ENCODE data around the gene DNAJC12.
A peak's percentile ranks its signal among the peaks of the same experiment; 100 is the strongest.
"Not testable (repeated sequence)": the region's sequence is repeated elsewhere in the genome, so short reads cannot be mapped to it uniquely, and the experiment has no call there.

Gene DNAJC12

DNA sequence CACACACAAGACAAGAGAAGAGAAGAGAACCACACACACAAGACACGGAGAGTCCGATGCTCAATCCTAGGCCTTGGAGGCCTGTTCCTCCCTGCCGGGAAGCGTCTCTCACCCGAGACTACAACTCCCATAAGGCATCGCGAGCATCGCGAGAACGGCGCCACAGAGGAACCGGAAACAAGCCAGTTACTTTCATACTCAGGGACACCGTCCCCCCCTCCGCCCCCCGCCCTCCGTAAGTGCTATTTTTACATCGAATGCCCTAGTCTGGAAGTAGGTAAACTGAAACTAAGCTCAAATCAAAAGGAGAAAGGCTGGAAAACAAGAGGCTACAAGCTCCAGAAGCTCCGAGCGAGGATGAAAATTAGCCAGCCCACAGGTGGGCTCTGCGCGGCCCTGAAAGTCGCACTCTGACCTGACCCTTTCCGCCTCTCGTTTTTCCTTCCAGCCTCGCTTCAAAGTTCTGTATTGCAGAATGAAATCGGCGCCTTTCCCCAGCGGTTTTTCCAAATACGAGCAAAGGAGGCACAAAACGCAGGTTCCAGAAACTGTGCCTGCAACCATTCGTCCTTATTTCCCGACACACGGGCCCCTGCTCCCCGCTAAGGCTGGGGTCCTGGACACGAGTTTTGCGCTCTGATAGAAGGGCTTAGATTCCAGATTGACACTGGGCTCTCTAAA, 11.5 kb upstream of the DNAJC12 start:
- peak; percentile 96 for DNase-seq
- in situ Hi-C loops (cut with HindIII; ENCODE audit: low pct_ligation_motif_present, low pct_unique_long_range_greater_than_20kb, low sequenced_read_pairs): no loop called here

DNA sequence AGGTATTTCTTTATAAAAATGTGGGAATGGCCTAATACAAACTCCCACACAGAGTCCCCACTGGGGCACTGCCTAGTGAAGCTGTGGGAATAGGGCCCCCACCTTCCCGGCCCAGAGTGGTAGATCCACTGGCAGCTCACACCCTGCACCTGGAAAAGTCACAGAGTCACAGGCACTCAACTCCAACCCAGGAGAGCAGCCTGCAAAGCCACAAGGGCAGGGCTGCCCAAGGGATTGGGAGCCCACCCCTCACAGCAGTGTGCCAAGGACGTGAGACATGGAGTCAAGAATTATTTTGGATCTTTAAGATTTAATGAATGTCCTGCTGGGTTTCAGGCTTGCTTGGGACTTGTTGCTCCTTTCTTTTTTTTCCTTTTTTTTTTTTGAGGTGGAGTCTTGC, 5.3 kb upstream of the DNAJC12 start:
- in situ Hi-C loops (cut with HindIII; ENCODE audit: low pct_ligation_motif_present, low pct_unique_long_range_greater_than_20kb, low sequenced_read_pairs): no loop called here
- DNase-seq: no peak

DNA sequence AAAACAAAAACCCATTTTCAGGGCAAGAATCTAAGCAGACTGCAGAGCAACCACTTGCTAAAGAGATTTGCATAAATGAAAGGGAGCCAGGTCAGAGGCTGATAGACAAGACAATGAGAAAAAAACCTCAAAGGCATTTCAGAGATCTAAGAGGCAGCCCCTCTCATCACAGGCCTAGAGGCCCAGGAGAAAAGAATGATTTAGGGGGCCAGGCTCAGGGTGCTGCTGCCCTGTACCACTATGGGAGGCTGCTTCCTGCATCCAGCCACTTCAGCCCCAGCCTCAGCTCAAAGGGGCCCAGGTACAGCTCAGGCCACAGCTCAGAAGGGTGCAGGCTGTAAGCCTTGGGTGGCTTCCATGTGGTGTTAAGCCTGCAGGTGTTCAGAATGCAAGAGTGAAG, 3.7 kb upstream of the DNAJC12 start:
- no peak for DNase-seq
- in situ Hi-C loops (cut with HindIII; ENCODE audit: low pct_ligation_motif_present, low pct_unique_long_range_greater_than_20kb, low sequenced_read_pairs): no loop called here

DNA sequence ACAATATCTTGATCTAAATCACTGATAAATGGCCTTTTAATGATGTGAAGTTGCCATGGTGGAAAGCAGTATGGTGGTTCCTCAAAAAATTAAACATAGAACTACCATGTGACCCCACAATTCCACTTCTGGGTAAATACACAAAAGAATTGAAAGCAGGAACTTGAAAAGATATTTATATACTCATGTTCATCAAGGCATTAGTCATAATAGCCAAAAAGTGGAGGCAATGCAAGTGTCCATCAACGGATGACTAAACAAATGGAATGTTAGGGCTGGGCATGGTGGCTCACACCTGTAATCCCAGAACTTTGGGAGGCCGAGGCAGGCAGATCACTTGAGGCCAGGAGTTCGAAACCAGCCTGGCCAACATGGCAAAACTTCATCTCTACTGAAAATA, 2.0 kb upstream of the DNAJC12 start:
- in situ Hi-C loops (cut with HindIII; ENCODE audit: low pct_ligation_motif_present, low pct_unique_long_range_greater_than_20kb, low sequenced_read_pairs): no loop called here
- no peak for DNase-seq

DNA sequence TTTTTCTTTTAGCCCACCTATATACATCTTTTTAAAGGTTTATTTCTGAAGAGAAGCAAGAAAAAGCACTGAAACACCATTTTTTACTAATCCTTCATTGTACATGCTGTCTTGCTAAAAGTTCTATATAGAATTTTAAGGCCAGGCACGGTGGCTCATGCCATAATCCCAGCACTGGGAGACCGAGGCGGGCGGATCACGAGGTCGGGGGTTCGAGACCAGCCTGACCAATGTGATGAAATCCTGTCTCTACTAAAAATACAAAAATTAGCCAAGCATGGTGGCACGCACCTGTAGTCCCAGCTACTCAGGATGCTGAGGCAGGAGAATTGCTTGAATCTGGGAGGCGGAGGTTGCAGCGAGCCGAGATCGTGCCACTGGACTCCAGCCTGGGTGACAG, 1.5 kb upstream of the DNAJC12 start:
- in situ Hi-C loops (cut with HindIII; ENCODE audit: low pct_ligation_motif_present, low pct_unique_long_range_greater_than_20kb, low sequenced_read_pairs); DNase-seq: not testable (repeated sequence)

DNA sequence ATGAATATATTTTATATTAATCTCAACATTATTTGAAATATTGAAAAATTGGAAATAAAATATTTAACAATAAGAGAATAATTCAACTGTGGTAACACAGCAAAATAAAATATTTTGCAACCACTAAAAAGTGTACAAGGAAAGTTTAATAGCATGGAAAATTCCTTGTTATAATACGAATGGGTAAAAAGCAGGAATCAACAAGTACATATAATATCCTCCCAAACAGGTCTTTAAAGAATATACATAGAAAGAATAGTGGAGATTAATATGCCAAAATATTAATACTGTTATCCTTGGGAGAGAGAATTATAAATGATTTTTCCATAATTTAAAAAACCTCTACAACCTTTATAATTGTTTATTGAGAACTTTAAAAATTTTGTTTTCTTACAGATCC, 1.0 kb downstream of the DNAJC12 start:
- DNase-seq: no peak
- in situ Hi-C loops (cut with HindIII; ENCODE audit: low pct_ligation_motif_present, low pct_unique_long_range_greater_than_20kb, low sequenced_read_pairs): no loop called here

DNA sequence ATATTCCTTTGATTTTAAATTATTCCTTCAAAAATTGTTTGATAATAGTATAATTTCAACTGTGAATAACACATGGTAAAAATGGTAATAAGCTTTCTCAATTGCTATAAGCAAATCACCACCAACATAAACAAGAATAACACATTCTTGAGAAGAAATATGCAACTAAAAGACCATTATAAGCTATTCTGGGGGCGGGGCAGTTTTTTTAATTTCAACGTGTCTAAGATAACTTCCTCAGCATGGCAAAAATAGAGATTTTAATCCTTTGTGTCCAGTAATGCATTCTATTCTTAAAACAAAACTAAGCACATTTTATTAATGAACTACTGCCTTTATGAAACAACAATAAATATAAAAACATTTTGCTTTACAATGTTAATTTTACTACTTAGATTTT, 1.5 kb downstream of the DNAJC12 start:
- in situ Hi-C loops (cut with HindIII; ENCODE audit: low pct_ligation_motif_present, low pct_unique_long_range_greater_than_20kb, low sequenced_read_pairs): no loop called here
- DNase-seq: no peak

DNA sequence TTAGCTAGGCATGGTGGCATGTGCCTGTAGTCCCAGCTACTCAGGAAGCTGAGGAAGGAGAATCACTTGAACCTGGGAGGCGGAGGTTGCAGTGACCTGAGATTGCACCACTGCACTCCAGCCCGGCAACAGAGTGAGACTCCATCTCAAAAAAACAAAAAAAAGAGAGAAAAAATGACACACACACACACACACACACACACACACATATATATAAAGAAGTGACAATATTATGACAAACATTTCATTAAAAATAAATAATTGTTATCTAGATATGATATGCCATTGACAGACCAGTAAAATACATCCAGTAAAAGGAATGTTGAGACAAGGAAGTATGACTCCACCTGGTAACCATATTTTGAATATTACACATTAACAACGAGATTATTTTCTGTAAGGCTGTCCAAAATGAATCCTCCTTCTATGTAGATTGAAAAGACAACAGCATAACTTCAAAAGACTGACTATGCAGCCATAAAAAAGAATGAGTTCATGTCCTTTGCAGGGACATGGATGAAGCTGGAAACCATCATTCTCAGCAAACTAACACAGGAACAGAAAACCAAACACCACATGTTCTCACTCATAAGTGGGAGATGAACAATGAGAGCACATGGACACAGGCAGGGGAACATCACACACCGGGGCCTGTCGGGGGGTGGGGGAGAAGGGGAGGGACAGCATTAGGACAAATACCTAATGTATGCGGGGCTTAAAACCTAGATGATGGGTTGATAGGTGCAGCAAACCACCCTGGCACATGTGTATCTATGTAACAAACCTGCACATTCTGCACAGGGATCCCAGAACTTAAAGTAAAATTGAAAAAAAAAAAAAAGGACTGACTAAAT, 2.2 kb downstream of the DNAJC12 start:
- DNase-seq; in situ Hi-C loops (cut with HindIII; ENCODE audit: low pct_ligation_motif_present, low pct_unique_long_range_greater_than_20kb, low sequenced_read_pairs): not testable (repeated sequence)

DNA sequence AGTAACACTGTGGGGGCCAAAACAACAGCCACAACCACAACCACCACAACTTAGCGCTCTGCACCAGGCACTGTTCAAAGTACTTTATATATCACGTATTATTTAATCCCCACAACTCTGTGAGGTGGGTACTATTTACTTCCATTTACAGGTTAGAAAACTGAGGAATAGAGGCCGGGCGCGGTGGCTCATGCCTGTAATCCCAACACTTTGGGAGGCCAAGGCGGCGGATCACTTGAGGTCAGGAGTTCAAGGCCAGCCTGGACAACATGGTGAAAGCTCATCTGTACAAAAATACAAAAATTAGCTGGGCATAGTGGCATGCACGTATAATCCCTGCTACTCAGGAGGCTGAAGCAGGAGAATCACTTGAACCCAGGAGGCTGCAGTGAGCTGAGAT, 3.6 kb downstream of the DNAJC12 start:
- in situ Hi-C loops (cut with HindIII; ENCODE audit: low pct_ligation_motif_present, low pct_unique_long_range_greater_than_20kb, low sequenced_read_pairs): no loop called here
- DNase-seq: no peak

DNA sequence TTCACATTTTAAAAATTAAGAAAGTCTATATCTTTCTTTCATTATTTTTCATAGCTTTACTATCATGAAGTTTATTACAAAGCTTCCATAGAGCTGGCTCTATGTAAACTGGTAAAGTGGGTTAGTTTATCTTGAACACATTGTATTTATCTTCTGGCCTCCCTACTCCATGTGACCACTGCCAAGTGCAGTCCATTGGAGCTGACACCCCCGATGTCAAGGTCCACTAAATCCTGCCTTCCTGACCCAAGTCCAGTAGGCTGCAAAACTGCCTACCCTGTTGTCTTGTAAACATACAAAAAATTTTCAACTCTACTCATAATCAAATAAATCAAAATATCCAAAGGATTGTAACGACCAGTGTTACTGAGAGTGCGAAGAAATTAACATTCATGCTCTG, 10.2 kb downstream of the DNAJC12 start:
- no peak for DNase-seq
- in situ Hi-C loops (cut with HindIII; ENCODE audit: low pct_ligation_motif_present, low pct_unique_long_range_greater_than_20kb, low sequenced_read_pairs): no loop called here

DNA sequence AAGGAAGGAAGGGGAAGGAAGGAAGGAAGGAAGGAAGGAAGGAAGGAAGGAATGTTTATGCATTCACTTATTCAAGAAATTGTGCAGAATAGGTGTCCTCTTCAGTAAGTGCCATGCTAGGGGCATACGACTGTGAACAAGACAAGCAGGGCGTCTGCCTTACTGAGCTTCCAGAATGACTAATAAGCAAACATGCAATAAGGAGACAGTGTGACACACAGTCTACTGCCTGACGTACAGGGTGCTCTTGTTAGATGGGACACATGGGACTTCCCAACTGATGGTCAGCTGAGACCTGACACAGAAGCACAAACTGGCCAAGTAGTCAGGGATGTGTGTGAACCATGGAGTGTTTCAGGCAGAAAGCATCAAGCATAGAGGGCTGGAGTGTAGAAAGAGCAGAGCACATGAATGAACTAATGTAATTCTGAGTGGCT, 18.2 kb downstream of the DNAJC12 start:
- in situ Hi-C loops (cut with HindIII; ENCODE audit: low pct_ligation_motif_present, low pct_unique_long_range_greater_than_20kb, low sequenced_read_pairs): no loop called here

DNA sequence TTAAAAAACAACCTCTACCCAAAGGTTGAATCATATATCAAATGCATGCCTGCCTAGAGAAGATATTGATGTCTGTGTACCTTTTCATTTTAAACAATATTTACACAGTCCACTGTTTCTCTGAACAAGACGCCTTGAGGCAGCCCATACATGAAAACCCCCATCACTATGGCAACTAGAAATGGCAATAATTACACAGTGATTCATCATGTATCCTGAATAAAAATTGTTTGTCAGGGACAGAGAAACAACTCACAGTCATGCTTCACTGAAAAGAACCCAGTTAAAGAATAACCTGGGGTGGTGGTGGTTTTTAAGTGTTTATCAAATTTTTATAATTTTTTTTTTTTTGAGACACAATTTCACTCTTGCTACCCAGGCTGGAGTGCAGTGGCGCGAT, 19.7 kb downstream of the DNAJC12 start:
- in situ Hi-C loops (cut with HindIII; ENCODE audit: low pct_ligation_motif_present, low pct_unique_long_range_greater_than_20kb, low sequenced_read_pairs): no loop called here
- peak; percentile 90 for DNase-seq

More for the DNA sequence above, 18.2 kb downstream of the DNAJC12 start:
- DNase-seq: peak; percentile 32

DNA sequence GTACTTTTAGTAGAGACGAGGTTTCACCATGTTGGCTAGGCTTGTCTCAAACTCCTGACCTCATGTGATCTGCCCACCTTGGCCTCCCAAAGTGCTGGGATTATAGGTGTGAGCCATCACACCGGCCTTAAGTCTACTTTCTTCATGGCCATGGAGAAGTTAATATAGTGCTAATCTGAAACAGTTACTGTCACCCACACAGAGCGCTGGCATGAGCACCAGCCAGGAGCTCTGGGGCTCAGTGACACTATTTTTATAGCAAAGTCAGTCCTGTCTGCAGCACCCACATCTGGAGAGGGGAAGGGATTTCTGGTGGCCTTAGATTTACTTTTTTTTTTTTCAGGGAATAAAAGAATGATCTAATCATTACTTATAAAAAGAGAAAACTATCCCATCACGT, 21.3 kb downstream of the DNAJC12 start:
- no peak for DNase-seq
- in situ Hi-C loops (cut with HindIII; ENCODE audit: low pct_ligation_motif_present, low pct_unique_long_range_greater_than_20kb, low sequenced_read_pairs): no loop called here

DNA sequence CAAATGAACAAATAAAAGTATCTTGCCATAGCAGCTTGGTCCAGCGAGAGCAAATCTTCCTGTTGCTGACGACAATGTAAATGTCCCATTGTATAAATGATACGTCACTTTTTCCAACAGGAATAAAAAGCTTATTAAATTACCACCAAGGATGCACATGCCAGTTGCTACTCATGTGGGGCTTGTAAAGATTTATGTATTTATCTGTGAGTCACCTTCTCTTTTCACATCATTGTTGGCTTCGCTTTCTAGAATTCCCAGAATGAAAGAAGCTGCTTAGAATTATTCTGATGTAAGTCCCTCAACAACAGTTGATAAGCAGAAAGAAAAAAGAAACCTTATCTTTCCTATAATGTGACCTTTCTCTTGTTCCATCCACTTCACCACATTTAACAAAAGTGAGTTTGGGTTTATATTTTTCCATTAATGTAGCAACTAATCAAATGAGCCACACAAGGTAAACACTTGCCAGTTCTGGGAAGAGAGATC, 22.4 kb downstream of the DNAJC12 start:
- DNase-seq: no peak
- in situ Hi-C loops (cut with HindIII; ENCODE audit: low pct_ligation_motif_present, low pct_unique_long_range_greater_than_20kb, low sequenced_read_pairs): no loop called here

DNA sequence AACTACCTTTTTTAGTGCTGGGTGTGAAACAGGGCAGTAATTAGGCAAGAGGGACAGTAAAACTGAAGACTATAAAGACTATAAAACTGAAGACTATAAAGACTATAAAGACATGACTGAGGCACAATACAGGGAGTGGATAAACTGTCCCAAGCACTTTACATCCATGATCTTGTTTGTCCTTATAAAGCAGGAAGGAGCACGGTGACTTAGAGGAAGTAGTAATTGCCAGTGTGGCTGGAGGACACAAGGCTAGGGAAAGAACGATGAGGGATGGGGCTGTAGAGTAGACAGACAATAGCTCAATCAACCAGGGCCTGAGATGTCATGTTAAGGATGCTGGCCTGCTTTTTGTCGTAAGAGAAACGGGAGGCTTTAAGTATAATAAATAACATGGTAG, 26.0 kb downstream of the DNAJC12 start:
- in situ Hi-C loops (cut with HindIII; ENCODE audit: low pct_ligation_motif_present, low pct_unique_long_range_greater_than_20kb, low sequenced_read_pairs): no loop called here

DNA sequence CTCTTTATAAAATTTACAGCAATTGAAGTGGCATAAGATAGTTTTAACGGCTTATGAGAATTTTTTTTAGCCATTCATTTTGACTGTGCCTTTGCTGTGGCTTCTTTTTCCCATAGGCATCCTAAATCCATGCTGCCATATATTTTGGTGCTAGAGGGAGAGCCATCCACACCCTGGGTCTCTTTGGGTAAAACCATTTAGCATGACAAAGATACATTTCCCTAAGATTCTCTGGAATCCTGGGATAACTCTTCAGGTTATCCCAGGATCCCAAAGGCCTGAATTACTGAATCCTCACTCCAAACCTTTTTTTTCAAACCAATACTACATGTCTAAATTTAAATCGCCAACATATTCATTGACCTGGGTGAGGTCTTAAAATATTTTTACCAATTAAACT, 28.9 kb downstream of the DNAJC12 start:
- in situ Hi-C loops (cut with HindIII; ENCODE audit: low pct_ligation_motif_present, low pct_unique_long_range_greater_than_20kb, low sequenced_read_pairs): no loop called here
- no peak for DNase-seq

More for the DNA sequence above, 26.0 kb downstream of the DNAJC12 start:
- no peak for DNase-seq

DNA sequence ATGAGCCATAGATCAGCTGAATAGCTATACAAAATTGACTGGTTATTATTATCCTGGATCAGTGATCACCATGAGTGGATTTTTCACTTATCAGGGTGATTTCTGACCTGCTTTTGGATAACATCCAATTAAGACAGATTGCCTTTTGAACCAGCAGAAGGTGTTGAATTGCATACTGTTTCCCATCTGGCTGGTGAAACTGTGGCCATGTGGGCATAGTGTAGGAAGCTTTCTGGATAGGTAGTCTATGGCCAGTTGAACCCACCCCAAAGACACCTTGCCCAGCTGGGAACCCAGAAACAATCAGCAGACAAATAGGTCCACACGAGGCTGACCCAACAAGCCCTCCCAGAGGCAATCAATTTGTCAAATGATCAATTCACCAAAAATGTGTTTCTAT, 29.3 kb downstream of the DNAJC12 start:
- in situ Hi-C loops (cut with HindIII; ENCODE audit: low pct_ligation_motif_present, low pct_unique_long_range_greater_than_20kb, low sequenced_read_pairs): no loop called here
- DNase-seq: no peak

DNA sequence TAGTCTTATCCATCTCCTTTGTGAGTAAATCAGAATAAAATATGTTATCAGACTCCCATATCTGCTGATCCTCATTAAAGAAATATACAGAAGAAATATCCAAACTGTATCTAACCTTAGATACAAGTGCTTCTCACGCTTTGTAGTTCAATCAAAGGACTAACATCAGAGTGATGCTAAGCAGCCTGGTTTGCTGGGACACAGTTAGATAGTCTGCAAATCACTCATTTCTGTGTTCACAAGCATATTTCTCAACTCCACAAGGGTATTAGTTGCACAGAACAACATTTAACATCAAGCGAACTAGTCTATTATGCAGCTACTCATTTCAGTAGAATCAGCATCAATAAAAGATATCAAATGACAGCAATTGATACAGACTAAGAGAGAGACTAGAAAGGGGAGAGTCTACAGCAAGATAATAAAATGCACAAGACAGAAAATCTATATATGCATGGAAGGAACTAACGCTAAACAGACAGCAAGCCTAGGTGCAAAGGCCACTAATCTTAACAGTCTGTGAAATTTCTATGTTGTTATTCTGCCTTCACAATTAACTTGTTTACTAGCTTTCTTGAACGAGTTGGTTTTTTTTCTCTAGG, 30.0 kb downstream of the DNAJC12 start:
- DNase-seq: no peak
- in situ Hi-C loops (cut with HindIII; ENCODE audit: low pct_ligation_motif_present, low pct_unique_long_range_greater_than_20kb, low sequenced_read_pairs): no loop called here

DNA sequence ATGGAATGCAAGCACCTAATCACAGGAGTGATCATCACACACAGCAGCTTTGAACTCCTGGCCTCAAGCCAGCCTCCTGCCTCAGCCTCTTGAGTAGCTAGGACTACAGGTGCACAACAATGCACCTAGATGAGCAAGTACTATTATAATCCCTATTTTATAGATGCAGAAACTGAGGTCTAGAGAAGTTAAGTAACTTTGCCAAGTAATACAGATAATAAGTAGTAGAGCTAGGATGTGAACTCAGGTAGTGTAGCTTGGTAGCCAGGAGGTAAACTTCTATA, 33.7 kb downstream of the DNAJC12 start:
- in situ Hi-C loops (cut with HindIII; ENCODE audit: low pct_ligation_motif_present, low pct_unique_long_range_greater_than_20kb, low sequenced_read_pairs): no loop called here

More for the DNA sequence above, 33.7 kb downstream of the DNAJC12 start:
- no peak for DNase-seq
